ENCODE measurements around the gene LRRFIP1. TPM values are rescaled to one million over a fixed set of nuclear protein-coding genes. Genes with fewer than 3 reads are reported as not detected.
"Not testable (repeated sequence)": the region's sequence is repeated elsewhere in the genome, so short reads cannot be mapped to it uniquely, and the experiment has no call there.

The LRRFIP1 gene
- total RNA-seq, 1 donor from 2014 or later: 150 TPM

DNA sequence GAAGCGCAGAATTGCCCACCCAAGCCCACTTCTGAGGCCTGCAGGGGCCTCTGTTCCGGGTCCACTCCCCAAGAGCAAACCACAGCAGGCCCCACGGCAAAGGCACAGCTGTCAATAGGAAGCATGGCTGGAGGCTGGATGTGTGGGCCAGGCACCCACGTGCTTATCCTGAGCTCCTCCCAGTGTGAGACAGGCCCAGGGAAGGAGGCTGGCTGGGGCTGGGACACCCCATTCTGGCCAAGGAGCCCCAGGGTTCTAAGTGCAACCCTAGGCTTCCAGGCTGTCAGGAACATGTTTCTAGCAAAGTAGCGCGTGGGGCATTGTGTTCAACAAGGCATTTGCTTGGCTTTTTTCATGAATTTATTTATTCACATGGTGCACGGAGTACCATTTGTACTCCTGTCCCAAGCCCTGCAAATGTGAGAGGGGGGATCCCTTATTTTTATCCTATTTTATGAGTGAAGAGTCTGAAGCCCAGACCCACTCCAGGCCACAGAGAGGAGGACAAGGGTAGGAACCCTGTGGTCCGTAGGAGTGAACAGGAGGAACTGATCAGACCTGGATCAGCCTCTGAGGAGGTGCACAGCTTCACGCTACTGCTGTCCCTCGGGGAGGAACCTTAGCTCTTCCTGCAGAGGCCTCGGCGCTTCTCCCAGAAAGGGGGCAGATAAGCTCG is 30.7 kb upstream of the LRRFIP1 start:
- DNase-seq (ENCODE audit: extremely low read depth, low read depth, low spot score): no peak

DNA sequence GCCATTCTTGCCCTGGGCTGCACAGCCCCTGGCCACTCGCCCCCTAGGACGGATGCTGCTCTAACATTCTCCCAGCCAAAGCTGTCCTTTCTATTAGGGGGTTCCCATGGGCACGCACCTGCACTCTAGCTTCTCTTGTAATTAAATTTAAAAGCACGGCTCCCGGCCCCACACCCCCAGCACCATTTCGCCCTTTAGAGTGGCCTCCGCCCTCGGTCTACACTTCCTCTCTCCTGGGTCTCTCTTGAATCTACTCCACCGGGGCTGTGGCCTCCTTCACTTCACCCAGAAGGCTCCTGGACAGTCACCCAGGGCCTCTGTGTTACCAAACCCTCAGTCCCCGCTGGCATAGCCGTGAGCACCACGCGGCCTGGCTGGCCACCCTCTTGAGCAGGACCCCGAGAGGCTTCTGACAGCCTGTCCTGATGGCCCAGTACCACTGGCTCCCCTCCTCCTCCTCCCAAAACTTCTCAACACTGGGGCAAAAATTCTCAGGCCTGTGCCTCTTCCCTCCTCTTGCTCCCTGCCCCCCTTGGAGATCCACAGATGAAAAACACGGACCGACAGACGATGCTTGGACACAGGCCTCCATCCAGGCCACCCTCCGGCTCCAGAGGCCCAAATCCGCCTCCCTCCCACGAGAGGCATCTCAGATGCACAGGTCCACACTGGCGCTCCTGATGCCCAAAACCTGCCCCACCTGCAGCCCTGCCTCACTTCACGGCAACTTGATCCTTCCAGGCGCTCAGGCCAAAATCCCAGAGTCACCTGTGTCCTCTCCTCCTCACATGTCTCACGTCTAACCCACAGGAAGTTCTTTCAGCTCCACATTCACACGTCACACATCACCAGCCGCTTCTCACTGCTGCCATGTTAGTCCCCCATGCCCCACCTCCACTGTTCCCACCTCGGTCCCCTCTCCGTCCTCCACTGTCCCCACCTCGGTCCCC is 29.9 kb upstream of the LRRFIP1 start:
- no peak for DNase-seq (ENCODE audit: extremely low read depth, low read depth, low spot score)

DNA sequence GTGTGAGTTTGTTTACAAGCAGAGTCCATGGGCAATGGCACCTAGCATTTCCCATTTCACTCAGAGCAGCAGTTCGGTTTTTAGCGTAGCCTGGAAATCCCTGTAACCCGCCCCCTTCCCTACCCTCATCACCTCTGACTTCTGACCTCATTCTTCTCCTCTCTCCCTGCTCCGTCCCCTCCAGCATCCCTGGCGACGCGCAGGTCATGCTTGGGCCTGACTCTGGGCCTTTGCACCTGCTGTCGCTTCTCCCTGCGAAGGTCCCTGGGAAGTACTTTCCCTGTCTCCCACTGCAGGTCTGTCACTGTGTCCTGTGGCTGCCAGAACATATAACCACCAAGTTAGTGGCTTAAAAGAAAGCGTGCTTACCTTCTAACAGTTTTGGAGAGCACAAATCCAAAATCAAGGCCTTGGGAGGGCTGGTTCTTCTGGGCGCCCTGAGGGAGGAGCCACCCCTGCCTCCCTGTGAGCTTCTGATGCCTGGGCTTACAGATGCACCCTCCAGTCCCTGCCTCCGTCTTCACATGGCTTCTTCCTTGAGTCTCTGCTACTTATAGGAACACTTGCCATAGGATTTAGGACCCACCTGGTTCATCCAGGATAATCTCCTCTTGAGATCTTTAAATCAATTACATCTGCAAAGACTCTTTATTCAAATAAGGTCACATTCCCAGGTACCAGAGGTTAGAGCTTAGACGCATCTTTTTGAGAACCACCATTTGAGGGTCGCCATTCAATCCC is 28.7 kb upstream of the LRRFIP1 start:
- no peak for DNase-seq (ENCODE audit: extremely low read depth, low read depth, low spot score)

DNA sequence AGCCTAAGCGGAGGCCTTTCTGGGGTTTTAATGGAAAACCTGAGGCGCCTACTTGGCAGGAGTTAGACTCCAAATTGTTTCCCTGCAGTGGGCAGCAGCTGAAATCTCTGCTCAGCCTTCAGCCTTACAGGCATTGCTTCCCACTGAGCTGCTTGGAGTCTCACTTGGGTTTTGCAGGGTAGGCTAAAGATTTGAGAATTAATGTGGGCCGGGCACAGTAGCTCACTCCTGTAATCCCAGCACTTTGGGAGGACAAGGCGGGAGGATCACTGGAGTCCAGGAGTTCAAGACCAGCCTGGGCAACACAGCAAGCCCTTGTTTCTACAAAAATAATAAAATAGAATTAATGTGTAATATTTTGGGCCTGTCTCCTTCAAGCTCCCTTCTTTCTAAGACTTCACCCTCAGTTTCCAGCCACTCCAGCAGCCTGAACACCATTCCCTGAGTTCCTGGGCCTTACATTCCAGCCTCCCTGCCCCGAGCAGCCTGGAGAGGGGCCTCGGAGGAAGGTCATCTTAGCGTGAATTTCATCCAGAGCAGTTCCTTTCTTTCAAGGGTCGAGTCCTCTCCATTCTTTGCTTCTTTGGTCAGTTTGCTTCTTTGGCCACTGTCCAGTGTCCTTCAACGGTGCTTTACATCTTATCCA is 27.8 kb upstream of the LRRFIP1 start:
- no peak for DNase-seq (ENCODE audit: extremely low read depth, low read depth, low spot score)

DNA sequence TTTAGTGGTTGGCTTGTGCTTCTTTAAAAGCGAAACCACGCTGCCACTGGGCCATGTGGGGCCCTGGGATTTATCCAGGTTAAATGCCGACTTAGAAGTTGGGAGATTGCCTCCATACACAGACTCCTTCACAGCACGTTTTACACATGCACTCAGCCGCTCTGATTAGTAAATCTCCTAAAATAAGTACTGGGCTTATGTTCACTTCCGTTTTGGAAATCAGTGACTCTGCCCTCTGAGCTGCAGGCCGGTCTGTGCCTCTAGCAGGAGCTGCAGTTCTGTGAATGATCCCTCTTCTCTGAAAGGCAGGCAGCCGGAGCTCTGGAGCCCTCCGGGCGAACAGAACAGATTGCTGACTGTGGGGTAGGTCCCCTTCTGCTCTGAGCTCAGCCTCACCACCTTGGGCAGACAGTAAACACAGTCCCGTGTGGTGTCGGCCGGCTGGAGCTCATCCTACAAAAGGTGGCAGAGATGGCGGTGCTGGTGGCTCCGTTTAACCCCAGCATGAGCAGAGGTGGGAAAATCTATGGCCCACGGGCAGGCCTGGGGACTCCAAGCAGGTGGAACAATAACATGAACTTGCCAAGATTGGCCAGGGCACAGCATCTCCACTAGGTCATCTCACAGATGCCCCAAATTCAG is 27.1 kb upstream of the LRRFIP1 start:
- no peak for DNase-seq (ENCODE audit: extremely low read depth, low read depth, low spot score)

DNA sequence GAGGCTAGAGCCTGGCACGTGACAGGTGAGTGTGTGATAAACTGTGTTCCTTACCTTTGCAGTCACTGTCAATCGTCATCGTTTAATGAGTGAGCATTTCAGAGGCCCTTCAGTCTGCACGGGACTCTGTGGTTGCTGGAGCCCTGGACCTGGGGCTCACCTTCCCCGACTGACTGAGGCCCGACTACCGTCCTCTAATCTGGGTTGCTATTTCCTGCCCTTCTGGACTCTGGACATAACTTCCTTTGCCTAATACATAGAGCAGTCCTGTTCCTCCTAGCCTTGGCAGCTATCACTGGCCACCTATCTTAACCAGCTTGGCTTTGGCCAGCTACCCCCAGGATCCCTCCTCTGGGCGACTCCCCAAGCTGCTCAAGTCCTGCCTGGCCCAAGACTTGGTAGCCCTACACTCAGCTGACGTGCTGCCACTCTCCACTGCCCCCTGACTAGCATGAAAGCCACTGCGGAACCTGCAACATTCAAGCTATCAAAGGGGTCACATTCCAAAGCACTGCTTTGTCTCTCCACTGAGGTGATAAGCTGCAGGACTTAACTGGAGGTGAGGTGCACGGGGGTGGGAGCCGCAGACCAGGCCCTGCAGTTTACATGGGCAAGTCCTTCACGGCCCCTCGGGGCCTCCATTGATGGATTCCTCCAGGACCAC is 25.8 kb upstream of the LRRFIP1 start:
- no peak for DNase-seq (ENCODE audit: extremely low read depth, low read depth, low spot score)

DNA sequence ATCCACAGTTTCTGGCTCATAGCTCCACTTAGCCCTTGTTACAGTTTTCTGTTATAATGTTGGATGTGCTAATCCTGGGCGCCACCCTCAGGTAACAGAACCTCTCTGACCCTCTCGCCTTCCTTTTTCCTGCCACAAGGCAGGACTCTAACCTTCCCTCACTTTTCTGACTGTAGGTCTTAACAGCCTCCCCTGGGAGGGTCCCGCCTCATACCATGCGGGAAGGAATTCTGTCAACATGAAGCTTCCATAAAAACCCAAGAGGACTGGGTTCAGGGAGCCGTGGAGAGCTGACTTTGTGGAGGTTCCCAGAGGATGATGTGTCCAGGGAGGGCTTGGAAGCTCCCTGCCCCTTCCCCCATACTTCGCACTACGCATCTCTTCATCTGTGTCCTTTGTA is 25.0 kb upstream of the LRRFIP1 start:
- DNase-seq (ENCODE audit: extremely low read depth, low read depth, low spot score): no peak

DNA sequence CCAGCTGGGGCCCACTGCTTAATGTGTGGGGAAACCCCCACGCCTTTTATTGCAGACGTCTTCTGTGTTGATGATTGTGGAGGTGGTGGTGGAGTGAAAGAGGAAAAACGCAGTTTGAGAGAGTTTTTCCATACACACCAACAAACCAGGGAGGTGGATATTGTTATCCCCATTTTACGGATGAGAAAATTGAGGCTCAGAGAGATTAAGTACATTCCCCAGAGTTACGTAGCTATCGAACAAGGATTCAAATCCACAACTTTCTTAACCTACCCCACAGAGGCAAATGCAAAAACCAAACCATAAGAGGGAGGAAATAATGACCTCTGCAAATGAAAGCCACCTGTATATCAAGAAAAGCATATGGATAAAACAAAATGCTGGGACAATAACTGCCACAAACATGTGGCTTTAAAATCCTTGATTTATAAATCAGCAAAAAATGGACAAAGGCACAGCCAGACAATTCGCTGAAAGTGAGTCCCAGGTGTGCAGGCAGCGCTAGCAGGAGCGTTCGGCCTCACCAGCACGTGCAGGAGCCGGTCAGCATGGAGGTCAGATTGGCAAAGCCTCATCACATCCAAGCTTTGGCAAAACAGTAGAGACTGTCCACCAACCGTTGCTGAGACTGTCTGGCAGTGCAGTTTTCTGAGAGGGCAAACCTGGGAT is 24.2 kb upstream of the LRRFIP1 start:
- DNase-seq (ENCODE audit: extremely low read depth, low read depth, low spot score): no peak

DNA sequence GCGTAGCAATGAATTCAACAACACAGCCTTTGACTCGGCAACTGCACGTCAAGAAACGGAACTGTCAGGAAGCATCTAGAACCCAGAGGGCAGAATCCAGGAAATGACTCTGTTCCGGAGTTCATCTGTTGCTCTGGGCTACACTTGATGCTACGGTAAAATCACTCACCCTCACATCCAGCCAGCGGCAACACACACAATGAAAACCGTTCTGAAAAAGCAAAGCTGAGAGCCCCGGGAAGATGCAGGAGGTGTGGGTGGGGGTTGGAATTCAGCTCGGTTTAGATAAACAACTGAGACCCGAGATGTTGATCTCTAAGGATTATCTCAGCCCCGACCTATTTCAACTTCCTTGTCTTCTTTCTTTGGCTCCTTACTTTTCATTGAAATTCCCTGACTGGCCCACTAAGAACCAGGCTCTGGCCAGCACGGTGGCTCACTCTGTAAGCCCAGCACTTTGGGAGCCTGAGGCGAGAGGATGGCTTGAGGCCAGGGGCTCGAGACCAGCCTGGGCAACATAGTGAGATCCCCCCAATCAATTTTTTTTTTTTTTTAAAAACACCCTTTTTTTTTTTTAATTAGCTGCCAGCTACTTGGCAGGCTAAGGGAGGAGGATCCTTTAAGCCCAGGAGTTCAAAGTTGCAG is 23.5 kb upstream of the LRRFIP1 start:
- peak; percentile 98 for DNase-seq (ENCODE audit: extremely low read depth, low read depth, low spot score)

DNA sequence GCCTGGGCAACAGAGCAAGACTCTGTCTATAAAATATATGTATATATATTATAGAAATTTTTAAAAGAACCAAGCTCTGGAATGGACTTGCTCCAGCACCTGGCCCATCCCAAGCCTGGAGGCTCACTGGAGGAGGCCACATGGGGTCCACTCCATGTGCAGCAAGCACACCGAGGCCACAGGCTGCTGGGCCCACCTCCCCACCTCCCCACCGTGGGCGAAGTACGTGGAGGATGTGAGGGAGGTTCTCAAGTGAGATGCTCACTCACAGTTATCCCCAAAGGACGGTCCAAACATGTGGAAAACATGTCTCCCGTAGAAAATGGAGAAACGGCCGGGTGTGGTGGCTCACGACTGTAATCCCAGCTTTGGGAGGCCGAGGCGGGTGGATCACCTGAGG is 23.0 kb upstream of the LRRFIP1 start:
- DNase-seq (ENCODE audit: extremely low read depth, low read depth, low spot score): no peak

DNA sequence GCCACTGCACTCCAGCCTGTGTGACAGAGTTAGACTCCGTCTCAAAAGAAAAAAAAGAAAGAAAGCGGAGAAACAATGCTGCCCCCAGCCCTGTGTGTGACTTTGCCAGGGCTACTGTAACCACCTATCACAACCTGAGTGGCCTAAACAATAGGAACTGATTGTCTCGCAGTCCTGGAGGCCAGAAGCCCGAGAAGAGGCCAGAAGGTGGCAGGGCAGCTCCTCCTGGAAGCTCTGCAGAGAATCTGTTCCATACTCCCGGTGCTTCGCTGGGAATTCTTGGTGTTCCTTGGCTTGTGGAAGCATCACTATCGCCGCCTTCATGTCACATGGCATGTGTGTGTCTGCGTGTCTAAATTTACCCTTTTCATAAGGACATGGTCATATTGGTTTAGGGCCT is 22.4 kb upstream of the LRRFIP1 start:
- DNase-seq (ENCODE audit: extremely low read depth, low read depth, low spot score): no peak

DNA sequence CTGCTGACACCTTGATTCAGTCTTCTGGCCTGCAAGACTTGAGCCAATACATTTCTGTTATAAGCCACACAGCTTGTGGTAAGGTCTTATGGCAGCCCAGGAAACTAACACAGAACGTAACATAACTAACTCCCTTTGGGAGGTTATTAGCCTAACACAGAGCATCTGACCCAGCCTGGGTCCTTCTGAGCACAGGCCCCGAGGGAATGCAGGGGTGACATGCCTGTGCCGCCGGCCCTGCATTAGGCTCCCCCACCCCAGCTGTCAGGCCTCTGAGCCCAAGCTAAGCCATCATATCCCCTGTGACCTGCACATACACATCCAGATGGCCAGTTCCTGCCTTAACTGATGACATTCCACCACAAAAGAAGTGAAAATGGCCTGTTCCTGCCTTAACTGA is 20.9 kb upstream of the LRRFIP1 start:
- not testable (repeated sequence) for DNase-seq (ENCODE audit: extremely low read depth, low read depth, low spot score)

DNA sequence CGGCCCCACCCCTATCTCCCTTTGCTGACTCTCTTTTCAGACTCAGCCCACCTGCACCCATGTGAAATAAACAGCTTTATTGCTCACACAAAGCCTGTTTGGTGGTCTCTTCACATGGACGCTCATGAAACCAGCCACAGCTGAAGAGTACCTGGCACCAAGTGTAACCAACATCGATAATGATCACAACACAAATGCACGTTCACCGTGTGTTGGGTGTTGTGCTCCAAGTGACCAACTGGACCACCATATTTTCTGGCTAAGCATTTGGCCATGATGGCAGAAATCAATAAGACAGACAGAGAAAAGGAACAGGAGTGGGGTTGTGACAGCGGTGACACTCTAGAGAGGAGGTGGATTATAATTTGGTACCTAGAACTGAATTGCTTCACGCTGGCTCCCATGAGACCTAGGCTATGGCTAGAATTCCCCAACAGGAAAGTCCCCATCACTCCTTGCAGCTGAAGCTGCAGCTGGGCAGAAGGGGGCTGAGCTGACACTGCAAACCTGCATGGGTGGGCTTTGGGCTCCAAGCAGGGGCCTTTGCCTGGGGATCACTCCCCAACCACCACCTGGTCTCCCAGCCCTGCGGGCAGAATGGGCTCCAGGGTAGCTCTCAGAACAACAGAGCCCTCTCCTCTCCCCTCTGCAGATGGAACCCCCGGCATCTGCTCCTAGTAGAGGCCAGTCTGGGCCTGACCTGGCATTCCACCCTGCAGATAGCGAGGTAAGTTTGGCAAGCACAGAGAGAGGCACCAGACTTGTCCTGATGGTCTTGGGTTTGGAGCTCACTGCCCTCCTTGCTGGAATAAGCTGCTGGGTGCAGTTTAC is 14.6 kb upstream of the LRRFIP1 start:
- DNase-seq (ENCODE audit: extremely low read depth, low read depth, low spot score): no peak

DNA sequence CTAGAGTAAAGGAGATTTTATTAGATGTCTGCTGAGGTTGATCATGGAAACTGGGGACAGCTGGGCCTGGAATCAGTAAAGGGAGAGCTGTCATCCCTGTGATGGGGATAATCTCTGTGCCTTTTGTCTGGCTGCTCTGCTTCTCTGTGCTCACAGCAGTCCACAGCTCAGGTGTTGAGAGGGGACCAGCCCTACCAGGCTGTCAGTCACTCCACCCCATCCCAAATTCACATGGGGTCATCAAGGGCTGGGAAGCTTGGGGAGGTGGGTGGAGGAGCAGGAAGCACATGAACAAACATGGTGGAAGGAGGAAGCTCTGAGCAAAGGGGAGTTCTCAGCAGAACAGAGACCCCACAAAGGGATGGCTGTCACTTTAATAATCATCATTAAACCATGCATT is 13.7 kb upstream of the LRRFIP1 start:
- DNase-seq (ENCODE audit: extremely low read depth, low read depth, low spot score): no peak

DNA sequence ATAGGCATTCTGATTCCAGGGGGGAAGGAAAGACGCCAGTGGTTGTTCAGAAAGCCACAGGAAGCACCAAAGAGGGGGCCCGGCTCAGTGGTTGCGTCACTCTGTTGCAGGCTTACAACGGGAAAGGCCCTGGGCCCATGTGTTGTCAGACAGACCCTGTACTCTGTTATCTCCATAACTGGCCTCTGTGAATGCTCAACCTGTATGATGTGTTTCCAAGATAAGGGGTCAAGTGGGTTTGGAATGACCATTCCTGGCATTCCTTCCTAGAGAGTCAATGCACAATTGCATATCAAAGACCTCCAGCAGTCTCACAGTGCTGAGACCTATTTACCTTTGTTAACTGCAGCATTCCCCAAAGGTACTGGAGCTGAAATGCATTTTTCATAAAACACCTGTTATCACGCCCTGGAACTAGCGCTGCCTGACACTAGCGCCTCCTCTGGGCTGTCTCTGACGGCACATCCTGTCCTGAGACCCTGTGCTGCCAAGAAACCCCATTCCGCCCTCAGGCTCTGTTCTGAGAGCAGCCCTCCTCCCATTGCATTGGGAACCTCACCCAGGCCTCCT is 13.2 kb upstream of the LRRFIP1 start:
- peak; percentile 92 for DNase-seq (ENCODE audit: extremely low read depth, low read depth, low spot score)

DNA sequence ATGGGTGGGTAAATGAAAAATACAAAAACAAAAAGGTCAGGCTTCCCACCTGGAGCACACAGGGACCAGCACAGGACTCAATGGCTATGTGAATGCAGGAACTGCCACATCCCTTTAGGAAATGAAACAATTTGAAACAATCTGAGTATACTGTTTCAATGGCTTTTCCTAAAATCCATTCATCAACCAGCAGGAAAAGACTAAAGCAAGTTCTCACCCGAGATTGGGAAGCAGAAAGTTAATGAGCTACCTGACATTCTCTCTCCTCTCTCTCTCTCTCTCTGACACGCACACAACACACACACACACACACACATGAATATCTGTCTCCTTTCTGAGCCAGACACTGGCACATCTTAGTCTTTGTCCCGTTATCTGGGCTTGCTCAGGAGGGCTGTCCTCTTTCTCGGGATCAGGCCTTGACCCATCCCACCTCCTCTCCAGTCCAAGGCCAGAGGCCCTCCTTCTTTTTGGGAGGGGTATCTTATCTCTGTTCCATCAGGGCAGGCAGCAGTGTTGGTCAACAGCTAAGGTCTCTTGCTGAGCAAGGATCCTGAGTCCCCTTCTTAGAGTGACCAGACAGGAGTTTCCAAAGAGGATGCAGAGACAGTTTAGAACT is 11.6 kb upstream of the LRRFIP1 start:
- no peak for DNase-seq (ENCODE audit: extremely low read depth, low read depth, low spot score)

DNA sequence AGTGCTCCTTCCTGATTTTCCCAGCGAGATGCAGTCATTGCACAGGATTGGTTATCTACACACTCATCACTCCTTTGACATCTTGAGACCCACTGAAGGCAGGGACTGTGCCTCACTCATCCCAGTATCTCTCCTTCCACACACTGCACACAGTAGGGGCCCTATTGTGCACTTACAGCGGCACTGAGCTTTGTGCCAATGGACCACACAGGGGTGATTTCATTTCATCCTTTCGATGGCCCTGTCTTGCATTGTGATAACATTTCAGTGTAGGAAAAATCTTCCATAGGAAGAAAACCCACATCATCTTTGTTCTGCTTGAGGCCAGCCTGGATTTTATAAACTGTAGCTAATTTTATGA is 11.0 kb upstream of the LRRFIP1 start:
- no peak for DNase-seq (ENCODE audit: extremely low read depth, low read depth, low spot score)
